Ectodermal cell (in vitro differentiated cells): Measurements from ENCODE around the gene AQP5. TPM values are rescaled to one million over a fixed set of nuclear protein-coding genes. Genes with fewer than 3 reads are reported as not detected.

Experiments
- H3K27ac ChIP-seq: 2 replicates; pipeline ENCODE4 v1.7.0; 2013; ENCODE audit warnings: mild to moderate bottlenecking, low read depth, low read length; ENCODE audit not compliant: insufficient read depth, poor library complexity, severe bottlenecking
- H3K27me3 ChIP-seq: 2 replicates; pipeline ENCODE4 v1.7.0; 2013; ENCODE audit warnings: mild to moderate bottlenecking, low read length; ENCODE audit not compliant: insufficient read depth, control insufficient read depth, poor library complexity, severe bottlenecking
- H3K36me3 ChIP-seq: one replicate; pipeline ENCODE4 v1.7.0; 2013; ENCODE audit warnings: low read length; ENCODE audit not compliant: control insufficient read depth, insufficient read depth
- H3K4me1 ChIP-seq: one replicate; pipeline ENCODE4 v1.7.0; 2013; ENCODE audit warnings: low read length; ENCODE audit not compliant: control insufficient read depth, insufficient read depth
- H3K4me3 ChIP-seq: 2 replicates; pipeline ENCODE4 v1.7.0; 2013; ENCODE audit warnings: low read depth, low read length, control low read depth; ENCODE audit not compliant: insufficient read depth
- H3K9me3 ChIP-seq: 2 replicates; pipeline ENCODE4 v1.7.0; 2013; ENCODE audit warnings: mild to moderate bottlenecking, low read length, moderate library complexity; ENCODE audit not compliant: control insufficient read depth
- WGBS, 2 experiments: methylation state at CpG; one replicate each; pipeline ENCODE4 v1.1.7; 2013; ENCODE audit warnings: missing lambda C conversion rate in 2 of 2; 5-methylcytosine and 5-hydroxymethylcytosine counted together
- polyA plus RNA-seq, 4 experiments: library from polyadenylated mRNA; stranded (reverse); fragments of 50-300 nt; gene quantifications; one replicate each; pipeline ENCODE4 v1.2.3, GENCODE V29; 2013

The AQP5 gene
- polyA plus RNA-seq (2013, experiment 1 of 4), result 0.37 TPM
- polyA plus RNA-seq (2013, experiment 2 of 4), result 0.30 TPM
- 0.80 TPM for polyA plus RNA-seq (2013, experiment 3 of 4)
- 0.24 TPM for polyA plus RNA-seq (2013, experiment 4 of 4)

GRCh38 chr12:49961111-49961922 is at the start of gene AQP5:
Gene AQP5 (plus strand): TSS chr12:49961872. CDS start chr12:49962018, 146 bp downstream.
- Histone ChIP-seq H3K27ac (no peak within 1 kb of the TSS), H3K36me3 (no peaks in the 10 kb centered on the region), H3K27me3 (peaks cover 34% of the 10 kb centered on the region), H3K4me3 (no peak within 1 kb of the TSS), H3K4me1 (peaks cover 16% of the 10 kb centered on the region), H3K9me3 (no peaks in the 10 kb centered on the region)
- 5 to 6% methylated on average over 111 of the region's 111 CpGs for WGBS, 2 experiments

GRCh38 chr12:49912345-49913255 is 49.1 kb upstream of the AQP5 start:
- Histone ChIP-seq H3K4me3 (no peak overlapping the region), H3K9me3 (no peaks in the 10 kb centered on the region), H3K27ac (no peak overlapping the region), H3K36me3 (no peaks in the 10 kb centered on the region), H3K4me1 (peaks cover 15% of the 10 kb centered on the region), H3K27me3 (no peaks in the 10 kb centered on the region)
- WGBS, 2 experiments, result 85 to 88% methylated on average over 15 to 16 of the region's 16 CpGs

- Histone ChIP-seq H3K4me3 (no peak overlapping the region), H3K27ac (no peak overlapping the region), H3K4me1 (peaks cover 3% of the 10 kb centered on the region), H3K27me3 (no peaks in the 10 kb centered on the region), H3K9me3 (no peaks in the 10 kb centered on the region), H3K36me3 (no peaks in the 10 kb centered on the region)
- 90 to 92% methylated on average over 6 to 7 of the region's 8 CpGs for WGBS, 2 experiments
Measured at GRCh38 chr12:49916129-49916919, 45.3 kb upstream of the AQP5 start.

- H3K27ac ChIP-seq, result no peak overlapping the region
- peaks cover 3% of the 10 kb centered on the region for H3K4me1 ChIP-seq
- 87 to 88% methylated on average over 12 of the region's 12 CpGs for WGBS, 2 experiments
- no peak overlapping the region for H3K4me3 ChIP-seq
- no peaks in the 10 kb centered on the region for H3K27me3 ChIP-seq
- H3K36me3 ChIP-seq, result no peaks in the 10 kb centered on the region
- no peaks in the 10 kb centered on the region for H3K9me3 ChIP-seq
Measured at GRCh38 chr12:49917166-49917787, 44.4 kb upstream of the AQP5 start.

- H3K9me3 ChIP-seq, result no peaks in the 10 kb centered on the region
- no peak overlapping the region for H3K4me3 ChIP-seq
- no peaks in the 10 kb centered on the region for H3K27me3 ChIP-seq
- 89% methylated on average over 5 of the region's 5 CpGs for WGBS, 2 experiments
- H3K4me1 ChIP-seq, result peaks cover 3% of the 10 kb centered on the region
- no peaks in the 10 kb centered on the region for H3K36me3 ChIP-seq
- H3K27ac ChIP-seq, result no peak overlapping the region
Measured at GRCh38 chr12:49917788-49918173, 43.9 kb upstream of the AQP5 start.

GRCh38 chr12:49920241-49920914 is 41.3 kb upstream of the AQP5 start:
- Histone ChIP-seq H3K27me3 (no peaks in the 10 kb centered on the region), H3K4me1 (no peaks in the 10 kb centered on the region), H3K9me3 (no peaks in the 10 kb centered on the region), H3K4me3 (no peak overlapping the region), H3K36me3 (no peaks in the 10 kb centered on the region), H3K27ac (no peak overlapping the region)
- 88 to 89% methylated on average over 12 of the region's 12 CpGs for WGBS, 2 experiments

GRCh38 chr12:49920915-49921286 is 40.8 kb upstream of the AQP5 start:
- H3K9me3 ChIP-seq, result no peaks in the 10 kb centered on the region
- no peak overlapping the region for H3K4me3 ChIP-seq
- H3K27ac ChIP-seq, result no peak overlapping the region
- no peaks in the 10 kb centered on the region for H3K36me3 ChIP-seq
- no peaks in the 10 kb centered on the region for H3K27me3 ChIP-seq
- H3K4me1 ChIP-seq, result no peaks in the 10 kb centered on the region
- 87 to 96% methylated on average over 3 of the region's 3 CpGs for WGBS, 2 experiments

- H3K27me3 ChIP-seq, result no peaks in the 10 kb centered on the region
- 90 to 93% methylated on average over 3 of the region's 3 CpGs for WGBS, 2 experiments
- no peaks in the 10 kb centered on the region for H3K36me3 ChIP-seq
- no peaks in the 10 kb centered on the region for H3K9me3 ChIP-seq
- no peak overlapping the region for H3K27ac ChIP-seq
- H3K4me3 ChIP-seq, result no peak overlapping the region
- no peaks in the 10 kb centered on the region for H3K4me1 ChIP-seq
Measured at GRCh38 chr12:49921299-49921698, 40.4 kb upstream of the AQP5 start.

- no peaks in the 10 kb centered on the region for H3K9me3 ChIP-seq
- H3K27me3 ChIP-seq, result no peaks in the 10 kb centered on the region
- H3K4me3 ChIP-seq, result no peak overlapping the region
- H3K36me3 ChIP-seq, result no peaks in the 10 kb centered on the region
- 94 to 95% methylated on average over 6 of the region's 6 CpGs for WGBS, 2 experiments
- no peaks in the 10 kb centered on the region for H3K4me1 ChIP-seq
- H3K27ac ChIP-seq, result no peak overlapping the region
Measured at GRCh38 chr12:49921936-49922335, 39.7 kb upstream of the AQP5 start.
